AG08396 (cell line): ENCODE measurements around the gene GNAQ.
"Not testable (repeated sequence)": the region's sequence is repeated elsewhere in the genome, so short reads cannot be mapped to it uniquely, and the experiment has no call there.

Experiments used
- DNase-seq: peaks from one replicate; pipeline ENCODE4 v3.0.0; 2012; ENCODE audit warnings: low spot score, mixed read lengths

Gene GNAQ

GRCh38 chr9:77903666-77904285, 127.8 kb downstream of the GNAQ start:
- DNase-seq: no peak

- DNase-seq: no peak
These were observed 129.8 kb downstream of the GNAQ start for GRCh38 chr9:77901771-77902170.

- DNase-seq: no peak
These were observed 130.6 kb downstream of the GNAQ start for GRCh38 chr9:77901018-77901417.

- DNase-seq: peak; percentile 29
These were observed 131.8 kb downstream of the GNAQ start for GRCh38 chr9:77899679-77900354.

- no peak for DNase-seq
These were observed 132.7 kb downstream of the GNAQ start for GRCh38 chr9:77898864-77899263.

- DNase-seq: no peak
These were observed 134.5 kb downstream of the GNAQ start for GRCh38 chr9:77896938-77897667.

GRCh38 chr9:77896269-77896937, 135.2 kb downstream of the GNAQ start:
- no peak for DNase-seq

- no peak for DNase-seq
These were observed 137.9 kb downstream of the GNAQ start for GRCh38 chr9:77893706-77894105.

GRCh38 chr9:77892955-77893514, 138.6 kb downstream of the GNAQ start:
- no peak for DNase-seq

- DNase-seq: no peak
These were observed 139.4 kb downstream of the GNAQ start for GRCh38 chr9:77892171-77892570.

GRCh38 chr9:77891128-77891800, 140.3 kb downstream of the GNAQ start:
- DNase-seq: no peak

GRCh38 chr9:77887662-77888061, 143.9 kb downstream of the GNAQ start:
- no peak for DNase-seq

GRCh38 chr9:77885104-77885672, 146.4 kb downstream of the GNAQ start:
- no peak for DNase-seq

- peak; percentile 27 for DNase-seq
These were observed 147.5 kb downstream of the GNAQ start for GRCh38 chr9:77883846-77884771.

- DNase-seq: no peak
These were observed 148.5 kb downstream of the GNAQ start for GRCh38 chr9:77883133-77883532.

GRCh38 chr9:77882294-77882693, 149.3 kb downstream of the GNAQ start:
- no peak for DNase-seq

GRCh38 chr9:77881634-77882033, 150.0 kb downstream of the GNAQ start:
- not testable (repeated sequence) for DNase-seq

- DNase-seq: no peak
These were observed 150.5 kb downstream of the GNAQ start for GRCh38 chr9:77881111-77881510.

- DNase-seq: no peak
These were observed 152.1 kb downstream of the GNAQ start for GRCh38 chr9:77879437-77879943.

- DNase-seq: not testable (repeated sequence)
These were observed 152.8 kb downstream of the GNAQ start for GRCh38 chr9:77878793-77879192.
